Stimulated activated CD8-positive, alpha-beta memory T cell treated with anti-CD3 and anti-CD28 coated beads, Interleukin-7, amount 100 ng/mL, for 48 hours (primary cell): ENCODE data around the gene CCDC28B.
A peak's percentile ranks its signal among the peaks of the same experiment; 100 is the strongest.

Experiments
- DNase-seq, 2 donors: peaks; one replicate each; pipeline ENCODE4 v3.0.0-alpha.2; 2020; ENCODE audit warnings: low read depth in 1 of 2; ENCODE audit errors: extremely low read depth in 1 of 2

Gene CCDC28B

DNA sequence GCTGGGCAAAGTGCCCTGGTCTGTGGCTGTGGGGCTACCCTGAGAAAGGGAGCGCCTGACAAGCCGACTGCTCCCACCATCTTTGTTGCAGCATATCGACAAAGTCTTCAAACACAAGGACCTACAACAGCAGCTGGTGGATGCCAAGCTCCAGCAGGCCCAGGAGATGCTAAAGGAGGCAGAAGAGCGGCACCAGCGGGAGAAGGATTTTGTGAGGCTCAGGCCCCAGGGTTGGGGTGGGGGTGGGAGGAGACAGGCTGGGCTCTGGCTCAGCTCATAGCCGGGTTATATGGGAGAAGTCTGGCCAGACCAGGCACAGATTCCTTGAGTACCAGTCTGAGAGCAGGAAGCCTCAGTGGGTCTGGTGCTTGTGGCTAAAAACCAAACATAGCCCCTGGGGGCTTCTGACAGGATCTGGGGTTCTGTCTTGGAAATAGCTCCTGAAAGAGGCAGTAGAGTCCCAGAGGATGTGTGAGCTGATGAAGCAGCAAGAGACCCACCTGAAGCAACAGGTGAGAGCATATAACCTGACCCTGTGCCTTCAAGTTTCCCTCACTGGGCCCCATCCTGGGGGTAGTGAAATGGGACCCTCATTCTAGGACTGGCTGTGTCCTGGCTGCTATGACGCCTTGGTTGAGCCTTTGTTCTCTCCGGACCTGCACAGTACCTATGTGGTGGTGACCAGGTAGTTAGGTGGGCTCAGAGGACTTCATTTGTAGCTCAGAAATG lies 8.0 kb upstream of the CCDC28B start:
- DNase-seq, result no peak

DNA sequence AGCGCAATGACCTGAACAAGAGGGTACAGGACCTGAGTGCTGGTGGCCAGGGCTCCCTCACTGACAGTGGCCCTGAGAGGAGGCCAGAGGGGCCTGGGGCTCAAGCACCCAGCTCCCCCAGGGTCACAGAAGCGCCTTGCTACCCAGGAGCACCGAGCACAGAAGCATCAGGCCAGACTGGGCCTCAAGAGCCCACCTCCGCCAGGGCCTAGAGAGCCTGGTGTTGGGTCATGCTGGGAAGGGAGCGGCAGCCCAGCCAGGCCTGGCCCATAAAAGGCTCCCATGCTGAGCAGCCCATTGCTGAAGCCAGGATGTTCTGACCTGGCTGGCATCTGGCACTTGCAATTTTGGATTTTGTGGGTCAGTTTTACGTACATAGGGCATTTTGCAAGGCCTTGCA lies 5.4 kb upstream of the CCDC28B start:
- no peak for DNase-seq

DNA sequence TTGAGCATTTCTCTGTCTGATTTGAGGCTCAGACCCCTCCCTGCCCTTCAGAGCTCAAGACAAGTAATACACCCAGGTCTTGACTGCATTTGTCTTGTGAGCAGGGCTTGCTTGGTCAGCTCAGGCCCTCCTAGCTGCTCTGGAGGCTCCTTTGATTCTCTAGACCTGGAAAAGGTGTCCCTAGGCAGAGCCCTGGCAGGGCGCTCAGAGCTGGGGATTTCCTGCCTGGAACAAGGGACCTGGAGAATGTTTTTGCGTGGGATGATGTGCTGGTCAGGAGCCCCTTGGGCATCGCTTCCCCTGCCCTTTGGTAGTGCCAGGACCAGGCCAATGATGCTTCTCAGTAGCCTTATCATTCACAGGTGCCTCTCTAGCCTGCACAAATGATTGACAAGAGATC lies 4.9 kb upstream of the CCDC28B start:
- DNase-seq, result no peak

DNA sequence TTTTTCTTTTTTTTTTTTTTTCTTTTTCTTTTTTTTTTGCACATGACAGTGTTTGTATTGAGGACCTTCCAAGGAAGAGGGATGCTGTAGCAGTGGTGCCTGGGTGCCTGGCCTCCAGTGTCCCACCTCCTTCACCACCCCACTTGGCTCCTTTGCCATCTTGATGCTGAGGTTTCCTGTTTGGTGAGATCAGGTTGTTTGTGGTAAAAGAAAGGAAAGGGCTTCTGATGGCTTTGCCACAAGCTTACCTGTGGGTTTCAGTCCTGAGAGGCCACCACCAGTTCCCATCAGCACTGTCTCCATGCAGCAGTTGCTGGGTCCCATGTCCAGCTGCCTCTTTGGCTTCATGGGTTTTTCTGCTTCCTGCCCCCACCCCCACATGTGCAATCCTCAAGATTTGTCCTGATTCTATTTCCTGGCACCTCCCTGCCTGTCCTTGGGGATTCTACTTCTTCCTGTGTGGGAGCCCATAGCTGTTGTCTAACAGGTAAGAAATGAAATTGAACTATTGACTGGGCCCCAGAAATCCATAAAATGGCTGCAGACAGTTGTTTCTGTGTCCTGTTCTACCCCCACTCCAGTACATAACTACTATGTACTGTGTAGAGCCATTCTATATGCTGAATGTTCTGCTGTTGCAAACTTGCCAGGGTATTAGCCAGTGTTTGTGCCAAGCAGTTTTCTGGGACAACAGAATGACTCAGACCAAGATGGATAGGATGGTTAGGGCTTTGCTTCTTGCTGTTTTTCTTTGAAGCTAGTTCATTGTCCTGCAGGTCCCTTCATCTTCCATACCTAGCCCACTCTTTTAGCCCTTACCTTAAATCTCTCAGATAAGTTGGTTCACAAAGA lies 4.2 kb upstream of the CCDC28B start:
- no peak for DNase-seq

DNA sequence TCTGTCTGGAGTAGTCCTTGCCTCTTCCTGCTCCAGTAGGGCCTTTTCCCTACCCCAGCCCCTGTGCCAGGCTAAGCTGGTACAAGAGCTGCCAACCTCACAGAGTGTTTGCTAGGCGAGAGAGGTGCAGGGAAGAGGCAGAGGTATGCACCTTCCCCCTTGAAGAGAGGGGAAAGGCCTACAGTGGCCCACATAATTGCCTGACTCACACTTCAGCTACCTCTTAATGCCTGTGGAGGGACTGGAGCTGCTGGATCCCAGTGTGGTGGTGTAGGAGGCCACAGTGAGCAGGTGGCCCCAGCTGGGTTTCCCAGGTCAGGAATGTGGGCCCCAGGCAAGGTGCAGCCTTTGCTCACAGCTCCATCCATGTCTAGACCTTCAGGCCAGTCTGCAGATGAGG lies 3.3 kb upstream of the CCDC28B start:
- no peak for DNase-seq

DNA sequence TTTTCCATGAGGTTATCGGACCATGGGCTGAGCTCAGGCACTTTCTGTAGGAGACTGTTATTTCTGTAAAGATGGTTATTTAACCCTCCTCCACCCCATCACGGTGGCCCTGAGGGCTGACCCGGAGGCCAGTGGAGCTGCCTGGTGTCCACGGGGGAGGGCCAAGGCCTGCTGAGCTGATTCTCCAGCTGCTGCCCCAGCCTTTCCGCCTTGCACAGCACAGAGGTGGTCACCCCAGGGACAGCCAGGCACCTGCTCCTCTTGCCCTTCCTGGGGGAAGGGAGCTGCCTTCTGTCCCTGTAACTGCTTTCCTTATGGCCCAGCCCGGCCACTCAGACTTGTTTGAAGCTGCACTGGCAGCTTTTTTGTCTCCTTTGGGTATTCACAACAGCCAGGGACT lies 2.6 kb upstream of the CCDC28B start:
- DNase-seq, result no peak

DNA sequence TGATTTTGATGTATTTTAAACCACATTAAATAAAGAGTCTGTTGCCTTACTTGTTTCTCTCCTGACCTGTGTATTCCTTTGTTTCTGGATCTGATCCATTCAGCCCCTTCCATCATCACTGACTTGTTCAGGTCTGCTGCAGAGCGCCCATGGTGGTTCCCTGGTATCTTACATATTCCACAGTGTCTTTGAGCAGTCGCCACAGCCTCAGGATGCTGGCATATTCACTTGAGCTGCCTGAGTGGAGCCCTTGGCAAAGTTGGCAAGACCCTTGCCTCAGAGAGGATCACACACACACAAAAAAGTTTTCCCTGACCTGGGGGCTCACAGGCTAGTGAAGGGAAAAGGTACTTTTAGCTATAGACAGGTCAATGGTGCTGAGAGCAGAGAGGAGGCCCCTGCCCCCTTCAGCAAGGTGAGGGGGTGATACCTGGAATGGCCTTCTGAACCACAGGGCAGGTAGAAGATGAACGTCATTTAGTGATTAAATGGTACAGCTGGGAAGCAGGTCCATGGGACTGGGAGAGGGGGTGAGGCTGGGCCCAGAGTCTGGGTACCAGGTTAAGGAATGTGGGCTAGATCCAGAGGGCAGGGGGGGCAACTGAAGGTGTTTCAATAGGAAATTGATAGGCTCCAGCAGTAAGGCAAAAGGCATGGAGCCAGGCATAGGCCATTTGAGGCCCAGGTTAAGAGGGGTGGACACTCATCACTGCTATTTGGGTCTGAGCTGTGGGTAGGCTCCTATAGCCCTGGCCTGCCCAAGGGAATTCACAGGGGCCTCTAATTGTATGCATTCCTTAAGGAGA lies 2.0 kb upstream of the CCDC28B start:
- DNase-seq, result no peak

DNA sequence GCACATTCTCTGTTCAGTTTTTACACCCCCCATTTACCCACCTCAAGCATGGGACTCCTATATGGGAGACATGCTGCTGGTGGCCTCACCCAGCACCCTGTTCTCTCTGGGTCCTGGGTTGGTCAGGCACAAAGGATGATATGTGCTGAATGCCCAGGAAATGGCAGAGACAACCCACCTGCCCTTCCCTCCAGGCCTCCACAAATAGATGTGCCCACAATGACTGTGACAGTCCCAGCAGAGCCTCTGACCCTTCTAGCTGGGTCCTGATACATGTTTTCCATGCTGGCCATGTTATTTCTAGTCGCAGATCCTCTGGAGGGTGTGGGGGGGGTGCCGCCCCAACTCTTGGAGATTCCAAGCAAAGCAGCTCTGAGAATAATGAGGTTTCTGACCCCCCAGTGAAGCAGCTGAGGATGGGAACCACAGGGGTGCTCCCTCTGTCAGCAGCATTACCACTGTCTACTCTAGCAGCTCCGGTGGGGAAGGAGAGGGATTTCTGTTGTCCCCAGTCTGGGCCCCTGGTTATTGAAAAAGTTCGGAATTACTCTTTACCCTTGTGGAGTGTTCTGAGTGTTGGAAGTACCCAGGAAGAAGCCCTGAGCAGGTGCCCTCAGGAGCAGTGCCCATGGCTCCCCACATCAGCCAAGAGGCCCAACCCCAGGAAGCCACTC lies 1.2 kb upstream of the CCDC28B start:
- no peak for DNase-seq

DNA sequence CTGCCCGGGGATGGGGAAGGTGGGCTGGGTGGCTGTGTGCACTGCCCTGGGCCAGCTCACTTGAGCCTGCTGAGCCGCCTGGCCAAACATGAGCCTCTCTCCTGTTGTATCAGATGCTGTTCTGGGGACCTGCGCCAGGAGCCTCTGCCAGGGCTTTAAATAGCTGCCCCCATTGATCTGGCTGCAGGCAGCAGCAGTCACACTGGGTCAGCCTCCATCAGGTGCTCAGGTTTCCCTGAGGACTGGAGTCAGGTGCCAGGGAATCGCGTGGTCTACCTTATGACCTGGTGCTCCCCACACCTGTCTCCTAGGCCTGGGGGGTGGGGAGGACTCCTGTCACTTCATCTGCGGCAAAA lies 700 bp upstream of the CCDC28B start:
- no peak for DNase-seq

DNA sequence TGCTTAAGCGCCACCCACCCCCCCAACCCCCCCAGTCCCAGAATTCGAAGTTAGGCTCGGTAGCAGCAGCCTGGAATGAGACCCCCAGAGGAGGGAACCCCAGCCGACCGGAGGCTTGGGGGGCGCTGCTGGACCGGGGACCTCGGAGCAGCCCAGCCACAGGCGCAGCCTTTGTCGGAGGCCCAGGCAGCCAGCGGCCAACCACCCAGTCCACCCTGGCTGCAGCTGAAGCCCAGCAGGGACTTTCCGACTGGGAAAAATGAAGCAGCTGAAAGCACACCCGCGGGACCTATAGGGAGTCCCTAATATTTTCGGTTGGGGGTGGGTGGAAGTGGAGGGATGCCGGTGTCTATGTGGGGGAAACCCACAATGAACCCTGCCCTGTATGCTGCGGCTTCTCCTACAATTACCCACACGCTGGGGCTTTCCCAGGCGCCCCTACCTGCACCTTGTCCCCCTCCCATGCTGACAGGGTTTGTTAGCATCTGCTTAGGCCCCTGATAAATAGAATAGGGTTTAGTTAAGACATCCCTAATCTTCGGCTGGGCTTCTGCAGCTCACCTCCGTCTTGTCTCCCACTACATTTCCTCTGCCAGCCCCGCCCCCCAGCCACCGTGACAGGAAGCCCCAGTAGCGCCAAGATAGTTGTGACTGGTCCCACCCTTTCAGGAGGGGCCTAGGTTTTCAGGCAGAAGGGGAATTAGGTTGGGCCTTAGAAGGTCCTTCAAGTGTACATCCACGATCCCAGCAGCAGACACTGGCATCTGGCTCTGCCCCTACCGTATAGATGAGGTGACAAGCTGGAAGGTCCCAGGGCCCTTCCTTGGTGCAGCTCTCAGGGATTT lies 838 bp downstream of the CCDC28B start:
- DNase-seq, result peak; percentile 69 to 82

DNA sequence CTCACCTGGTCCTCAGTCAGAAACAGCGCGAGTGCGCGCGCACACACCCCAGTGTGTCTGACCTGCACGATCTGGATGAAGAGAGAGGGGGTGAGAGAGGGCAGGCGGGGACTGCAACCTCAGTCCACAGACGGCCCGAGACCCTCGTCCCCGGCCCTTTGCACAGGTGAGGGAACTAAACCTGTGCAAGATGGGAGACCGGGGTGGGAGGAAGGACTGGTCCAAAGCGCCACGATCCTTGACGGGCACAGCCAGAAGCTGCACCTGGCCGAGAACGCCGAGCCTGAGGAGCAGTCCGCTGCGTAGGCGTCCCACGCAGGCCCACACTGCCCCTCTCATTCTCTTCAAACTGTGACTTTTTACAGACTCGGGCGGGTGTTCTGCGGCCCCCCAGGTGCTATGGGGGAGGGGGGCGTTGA lies 4.6 kb downstream of the CCDC28B start:
- DNase-seq, result no peak

DNA sequence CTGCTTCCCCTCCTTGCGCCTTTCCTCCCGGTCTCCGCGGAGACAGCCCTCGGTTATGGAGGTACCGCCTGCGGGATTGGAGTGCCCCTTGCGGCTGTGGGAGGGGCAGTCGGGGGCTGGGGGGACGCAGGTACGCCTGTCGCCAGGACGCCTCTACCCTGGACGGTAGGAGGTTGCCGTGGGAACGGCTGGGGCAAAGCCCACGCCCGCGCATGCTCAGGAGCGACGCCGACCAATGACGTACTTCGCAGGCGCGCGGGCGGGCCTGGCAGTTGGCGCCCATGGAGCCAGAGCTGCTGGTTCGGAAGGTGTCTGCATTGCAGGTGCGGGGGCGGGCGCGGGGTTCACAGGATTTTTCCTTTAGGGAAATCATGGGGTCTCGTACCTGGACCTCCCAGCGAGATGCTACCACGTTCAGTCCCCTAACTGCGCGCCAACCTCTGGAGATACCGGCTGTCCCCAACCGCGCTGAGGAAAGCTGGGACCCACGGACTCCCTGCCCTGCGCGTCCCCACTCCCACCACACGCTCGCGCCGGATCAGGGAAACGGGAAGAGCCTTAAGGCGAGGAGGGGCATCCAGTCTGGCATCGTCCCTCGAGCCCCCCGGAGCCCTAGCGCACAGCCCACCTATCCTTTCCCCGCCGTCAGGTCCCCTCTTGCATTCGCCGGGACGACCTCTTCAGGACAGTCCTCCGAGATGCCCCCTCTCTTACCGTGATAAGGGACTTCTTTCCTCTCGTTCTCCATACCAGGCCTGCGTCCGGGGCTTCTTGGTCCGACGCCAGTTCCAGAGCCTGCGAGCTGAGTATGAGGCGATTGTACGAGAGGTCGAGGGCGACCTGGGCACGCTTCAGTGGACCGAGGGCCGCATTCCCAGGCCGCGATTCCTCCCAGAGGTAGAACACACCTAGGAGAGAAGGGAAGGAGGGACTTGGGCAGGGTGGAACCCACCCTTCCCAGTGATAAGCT lies 5.3 kb downstream of the CCDC28B start, which contains the start of gene IQCC:
Gene IQCC, plus strand, starts transcription at position 271 of the 970 bp plus-strand sequence. Its CDS starts 11 bp downstream, at position 282.
- peak; percentile 71 to 76 for DNase-seq

DNA sequence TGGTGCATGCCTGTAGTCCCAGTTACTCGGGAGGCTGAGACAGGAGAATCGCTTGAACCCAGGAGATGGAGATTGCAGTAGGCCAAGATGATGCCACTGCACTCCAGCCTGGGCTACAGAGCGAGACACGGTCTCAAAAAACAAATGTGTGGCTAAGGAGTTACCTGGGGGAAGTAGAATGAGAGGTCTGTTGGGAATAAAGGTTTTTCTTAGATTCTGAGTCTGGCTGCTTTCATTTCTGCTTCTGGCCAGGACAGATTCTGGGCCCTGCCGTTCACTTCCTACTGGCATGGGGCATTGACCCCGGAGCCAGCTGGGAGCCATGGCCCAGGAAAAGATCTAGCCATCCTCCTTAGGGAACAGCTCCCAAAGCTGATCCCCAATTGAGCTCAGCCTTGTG lies 8.1 kb downstream of the CCDC28B start:
- no peak for DNase-seq

DNA sequence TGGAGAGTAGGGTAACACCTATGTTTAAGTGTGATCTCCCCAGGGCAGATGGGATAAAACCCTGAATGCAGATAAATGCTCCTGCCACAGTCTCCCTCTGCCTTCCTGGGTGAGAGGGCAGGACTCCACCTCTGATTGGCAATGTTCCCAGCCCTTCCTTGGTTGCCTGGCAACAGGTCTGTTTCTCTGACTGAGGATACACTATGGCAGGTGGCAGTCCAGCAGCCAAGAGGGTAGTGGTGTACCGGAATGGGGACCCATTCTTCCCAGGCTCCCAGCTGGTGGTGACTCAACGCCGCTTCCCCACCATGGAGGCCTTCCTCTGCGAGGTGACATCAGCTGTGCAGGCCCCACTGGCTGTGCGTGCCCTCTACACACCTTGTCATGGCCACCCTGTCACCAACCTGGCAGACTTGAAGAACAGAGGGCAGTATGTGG lies 8.5 kb downstream of the CCDC28B start, which contains the start of gene DCDC2B:
Gene DCDC2B, plus strand, starts transcription at position 199 of the 438 bp plus-strand sequence. Its CDS starts 5 bp downstream, at position 204.
- DNase-seq, result no peak

DNA sequence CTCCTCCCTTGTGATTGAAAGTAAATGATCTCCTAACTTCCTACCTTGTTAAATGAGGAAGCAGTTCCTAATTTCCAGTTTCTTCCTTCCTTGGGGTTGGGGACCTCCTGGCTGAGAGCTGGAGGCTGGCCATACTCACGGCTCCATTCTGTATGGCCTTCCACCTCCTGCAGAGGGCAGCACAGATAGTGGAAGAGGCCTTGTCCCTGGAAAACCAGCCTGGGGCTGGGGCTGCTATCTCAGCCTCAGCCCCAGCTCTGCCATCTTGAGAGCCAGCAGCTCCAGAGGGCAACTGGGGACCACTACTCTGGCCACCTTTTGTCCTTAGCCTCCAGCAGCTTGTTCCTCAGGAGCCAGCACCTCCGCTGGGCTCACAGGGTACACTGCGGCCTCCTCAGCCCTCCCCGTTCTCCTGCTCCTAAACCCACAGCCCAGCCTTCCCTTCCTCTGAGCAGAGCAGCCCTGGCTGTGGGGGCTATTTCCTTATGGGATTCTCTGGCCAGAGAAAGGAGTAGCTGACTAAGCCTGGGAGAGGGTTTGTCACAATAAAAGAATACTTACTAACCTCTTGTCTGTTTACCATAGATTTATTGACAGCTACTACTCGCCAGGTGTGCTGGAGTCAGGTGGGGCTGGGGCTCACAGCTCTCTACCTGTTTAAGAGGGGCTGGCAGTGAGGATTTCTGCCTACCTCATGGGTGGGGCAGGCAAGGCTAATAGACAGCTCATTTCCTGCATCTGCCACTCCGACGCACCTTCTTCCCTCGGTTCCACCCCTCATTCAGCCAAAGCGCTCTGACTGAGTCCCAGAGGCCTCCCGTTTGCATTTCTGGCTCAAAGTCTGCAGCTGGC lies 15.5 kb downstream of the CCDC28B start:
- no peak for DNase-seq

DNA sequence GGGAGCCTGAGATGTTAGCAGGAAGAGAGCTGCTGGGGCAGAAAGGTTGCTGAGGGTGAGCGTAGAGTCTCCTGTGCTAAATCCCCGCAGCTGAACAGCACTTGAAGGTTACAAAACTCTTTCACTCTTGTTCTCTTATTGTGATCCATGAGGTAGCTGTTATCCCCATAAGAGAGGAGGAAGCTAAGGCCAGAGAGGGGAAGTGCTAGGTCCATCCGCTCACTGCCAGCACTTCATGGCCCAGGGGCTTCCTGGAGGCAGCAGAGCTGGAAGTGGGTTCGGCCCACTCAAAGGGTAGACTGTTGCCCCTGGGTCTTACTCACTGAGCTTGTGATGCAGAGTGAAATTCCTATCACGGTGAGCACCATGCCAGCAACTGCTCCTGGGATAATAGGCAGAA lies 16.2 kb downstream of the CCDC28B start:
- DNase-seq, result no peak

DNA sequence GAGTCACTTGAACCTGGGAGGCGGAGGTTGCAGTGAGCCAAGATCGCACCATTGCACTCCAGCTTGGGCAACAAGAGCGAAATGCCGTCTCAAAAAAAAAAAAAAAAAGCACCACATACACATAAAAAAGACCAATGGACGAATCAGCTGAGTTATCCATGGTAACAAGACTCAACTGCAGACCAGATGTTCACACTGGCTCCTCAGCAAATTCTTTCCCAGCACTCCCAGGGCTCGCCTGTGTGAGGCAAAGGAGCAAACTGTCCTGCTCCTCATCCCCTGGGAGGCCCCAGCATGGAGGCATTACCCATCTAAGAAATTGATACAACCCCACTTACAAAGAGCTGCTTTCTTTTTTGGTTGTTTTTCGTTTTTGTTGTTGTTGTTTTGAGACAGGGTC lies 18.6 kb downstream of the CCDC28B start:
- DNase-seq, result no peak
